ENCODE data around the gene OLFM1. TPM values are rescaled to one million over a fixed set of nuclear protein-coding genes. Genes with fewer than 3 reads are reported as not detected.

OLFM1 gene
- total and polyA plus RNA-seq, 2 donors (not counting 1 experiment from before 2014, with no cell fraction given): 0.07 TPM; not detected in 1

- Histone ChIP-seq H3K27ac (ENCODE audit: low read length in 2 of 2) (no peak overlapping the region), H2AFZ (ENCODE audit: insufficient read depth, low read depth, low read length, poor library complexity, severe bottlenecking) (no peak overlapping the region), H3K4me2 (replicated peaks; ENCODE audit: low read depth, low read length, poor library complexity, severe bottlenecking) (no peak overlapping the region), H3K79me2 (ENCODE audit: control insufficient read depth, insufficient read depth, low read length) (no peaks in the 10 kb centered on the region), H3K4me3 (ENCODE audit: control extremely low read depth in 1 of 5, extremely low read depth in 1 of 5, insufficient read depth in 1 of 5, low read depth in 2 of 5, low read length in 4 of 5) (no peak overlapping the region), H3K27me3 (replicated peaks in 1 of 4; ENCODE audit: control extremely low read depth in 1 of 4, control insufficient read depth in 3 of 4, insufficient read depth in 4 of 4, low read length in 3 of 4) (peaks cover 0 to 21% (median 2%) of the 10 kb centered on the region in 4 experiments), H3K9ac (ENCODE audit: low read length) (no peak overlapping the region), H3K4me1 (ENCODE audit: control insufficient read depth in 2 of 2, insufficient read depth in 2 of 2, low read length in 2 of 2) (no peaks in the 10 kb centered on the region), H4K20me1 (ENCODE audit: control insufficient read depth, insufficient read depth, low read length, poor library complexity, severe bottlenecking) (no peaks in the 10 kb centered on the region), H3K9me3 (ENCODE audit: control extremely low read depth in 1 of 3, control insufficient read depth in 2 of 3, insufficient read depth in 1 of 3, low read length in 2 of 3) (no peaks in the 10 kb centered on the region), H3K36me3 (replicated peaks in 1 of 2; ENCODE audit: control extremely low read depth in 1 of 2, control insufficient read depth in 1 of 2, extremely low read depth in 1 of 2, insufficient read depth in 2 of 2, low read length in 1 of 2) (no peaks in the 10 kb centered on the region)
- DNase-seq: no peak
- H3K27me3 Mint-ChIP-seq: peaks cover 46% of the 10 kb centered on the region
- H3K27ac Mint-ChIP-seq: no peak overlapping the region
- H3K9me3 Mint-ChIP-seq (ENCODE audit: insufficient read depth): no peaks in the 10 kb centered on the region
- intact Hi-C loops (cut with micrococcal nuclease): no loop called here
- ChIA-PET POLR2A (no interaction called here), CTCF (no interaction called here)
- no peaks in the 10 kb centered on the region for H3K4me1 Mint-ChIP-seq
- H3K4me3 Mint-ChIP-seq: no peak overlapping the region
- WGBS (ENCODE audit: insufficient coverage): 91% methylated on average over 4 of the region's 5 CpGs
- TF ChIP-seq CTCF (IDR thresholded peaks at IDR 0.05) (no peak), EZH2 (IDR thresholded peaks at IDR 0.05; ENCODE audit: borderline replicate concordance, insufficient read depth, low read depth, low read length, poor library complexity, severe bottlenecking) (no peak)
- no peak for ATAC-seq (ENCODE audit: low read depth)
Measured at GRCh38 chr9:135099574-135099973, 12.1 kb downstream of the OLFM1 start.

- Histone ChIP-seq H3K4me3 (ENCODE audit: control extremely low read depth in 1 of 5, extremely low read depth in 1 of 5, insufficient read depth in 1 of 5, low read depth in 2 of 5, low read length in 4 of 5) (no peak overlapping the region), H3K27me3 (replicated peaks in 1 of 4; ENCODE audit: control extremely low read depth in 1 of 4, control insufficient read depth in 3 of 4, insufficient read depth in 4 of 4, low read length in 3 of 4) (peaks cover 0 to 21% (median 2%) of the 10 kb centered on the region in 4 experiments), H3K4me2 (replicated peaks; ENCODE audit: low read depth, low read length, poor library complexity, severe bottlenecking) (no peak overlapping the region), H2AFZ (ENCODE audit: insufficient read depth, low read depth, low read length, poor library complexity, severe bottlenecking) (no peak overlapping the region), H3K9me3 (ENCODE audit: control extremely low read depth in 1 of 3, control insufficient read depth in 2 of 3, insufficient read depth in 1 of 3, low read length in 2 of 3) (no peaks in the 10 kb centered on the region), H3K79me2 (ENCODE audit: control insufficient read depth, insufficient read depth, low read length) (no peaks in the 10 kb centered on the region), H3K9ac (ENCODE audit: low read length) (no peak overlapping the region), H3K27ac (ENCODE audit: low read length in 2 of 2) (no peak overlapping the region), H3K36me3 (replicated peaks in 1 of 2; ENCODE audit: control extremely low read depth in 1 of 2, control insufficient read depth in 1 of 2, extremely low read depth in 1 of 2, insufficient read depth in 2 of 2, low read length in 1 of 2) (no peaks in the 10 kb centered on the region), H3K4me1 (ENCODE audit: control insufficient read depth in 2 of 2, insufficient read depth in 2 of 2, low read length in 2 of 2) (no peaks in the 10 kb centered on the region), H4K20me1 (ENCODE audit: control insufficient read depth, insufficient read depth, low read length, poor library complexity, severe bottlenecking) (no peaks in the 10 kb centered on the region)
- ChIA-PET POLR2A (no interaction called here), CTCF (no interaction called here)
- Mint-ChIP-seq H3K4me1 (no peaks in the 10 kb centered on the region), H3K27ac (no peak overlapping the region), H3K4me3 (no peak overlapping the region), H3K9me3 (ENCODE audit: insufficient read depth) (no peaks in the 10 kb centered on the region), H3K27me3 (peaks cover 41% of the 10 kb centered on the region)
- intact Hi-C loops (cut with micrococcal nuclease): no loop called here
- 53% methylated on average over 2 of the region's 10 CpGs for WGBS (ENCODE audit: insufficient coverage)
- DNase-seq (no peak), ATAC-seq (ENCODE audit: low read depth) (no peak)
- no peak for TF ChIP-seq EZH2 (IDR thresholded peaks at IDR 0.05; ENCODE audit: borderline replicate concordance, insufficient read depth, low read depth, low read length, poor library complexity, severe bottlenecking)
- no peak for TF ChIP-seq CTCF (IDR thresholded peaks at IDR 0.05)
Measured at GRCh38 chr9:135100241-135100681, 12.8 kb downstream of the OLFM1 start.
